ENCODE measurements around the gene MEGF11.

GRCh38 chr15:66302489-66303278, 49.1 kb upstream of the MEGF11 start:
- TF ChIP-seq, protein P1, sequence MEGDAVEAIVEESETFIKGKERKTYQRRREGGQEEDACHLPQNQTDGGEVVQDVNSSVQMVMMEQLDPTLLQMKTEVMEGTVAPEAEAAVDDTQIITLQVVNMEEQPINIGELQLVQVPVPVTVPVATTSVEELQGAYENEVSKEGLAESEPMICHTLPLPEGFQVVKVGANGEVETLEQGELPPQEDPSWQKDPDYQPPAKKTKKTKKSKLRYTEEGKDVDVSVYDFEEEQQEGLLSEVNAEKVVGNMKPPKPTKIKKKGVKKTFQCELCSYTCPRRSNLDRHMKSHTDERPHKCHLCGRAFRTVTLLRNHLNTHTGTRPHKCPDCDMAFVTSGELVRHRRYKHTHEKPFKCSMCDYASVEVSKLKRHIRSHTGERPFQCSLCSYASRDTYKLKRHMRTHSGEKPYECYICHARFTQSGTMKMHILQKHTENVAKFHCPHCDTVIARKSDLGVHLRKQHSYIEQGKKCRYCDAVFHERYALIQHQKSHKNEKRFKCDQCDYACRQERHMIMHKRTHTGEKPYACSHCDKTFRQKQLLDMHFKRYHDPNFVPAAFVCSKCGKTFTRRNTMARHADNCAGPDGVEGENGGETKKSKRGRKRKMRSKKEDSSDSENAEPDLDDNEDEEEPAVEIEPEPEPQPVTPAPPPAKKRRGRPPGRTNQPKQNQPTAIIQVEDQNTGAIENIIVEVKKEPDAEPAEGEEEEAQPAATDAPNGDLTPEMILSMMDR (IDR thresholded peaks at IDR 0.05; ENCODE audit: low read depth, low read length): no peak
- TF ChIP-seq EZH2phosphoT487 (IDR thresholded peaks at IDR 0.05; ENCODE audit: low read depth): no peak

Data from OCI-LY3 (cell line).